Smooth muscle cell (in vitro differentiated cells): ENCODE results near the gene TULP1. TPM values are rescaled to one million over a fixed set of nuclear protein-coding genes. Genes with fewer than 3 reads are reported as not detected.

Source experiments
- DNase-seq: peaks from one replicate; lab custom pipeline; 2025; ENCODE audit not compliant: unreplicated experiment; lab: John Stamatoyannopoulos, UW
- H2AFZ ChIP-seq: fragments of 200-600 bp; sonication (generic); 2 replicates; pipeline ENCODE4 v1.6.0; 2016; ENCODE audit warnings: antibody characterized with exemption, low read depth, mild to moderate bottlenecking
- H3F3A ChIP-seq: fragments of 200-600 bp; sonication (generic); 2 replicates; pipeline ENCODE4 v1.6.0; 2017; ENCODE audit warnings: antibody characterized with exemption, low read depth
- H3K27ac ChIP-seq: fragments of 200-600 bp; sonication (generic); 2 replicates; pipeline ENCODE4 v1.5.1; 2016; ENCODE audit warnings: low read depth, mild to moderate bottlenecking
- H3K27me3 ChIP-seq: fragments of 200-600 bp; sonication (generic); 2 replicates; pipeline ENCODE4 v1.6.1; 2016; ENCODE audit warnings: low read depth, mild to moderate bottlenecking
- H3K36me3 ChIP-seq: fragments of 200-600 bp; sonication (generic); 2 replicates; pipeline ENCODE4 v1.5.1; 2016; ENCODE audit warnings: low read depth
- H3K4me1 ChIP-seq: fragments of 200-600 bp; sonication (generic); 2 replicates; pipeline ENCODE4 v1.5.1; 2016; ENCODE audit warnings: low read depth
- H3K4me2 ChIP-seq: fragments of 200-600 bp; sonication (generic); 2 replicates; pipeline ENCODE4 v1.6.0; 2016; ENCODE audit warnings: mild to moderate bottlenecking
- H3K4me3 ChIP-seq: fragments of 200-600 bp; sonication (generic); 2 replicates; pipeline ENCODE4 v1.5.1; 2016; ENCODE audit warnings: mild to moderate bottlenecking
- H3K79me2 ChIP-seq: fragments of 200-600 bp; sonication (generic); 2 replicates; pipeline ENCODE4 v1.6.0; 2016; ENCODE audit warnings: low read depth, mild to moderate bottlenecking
- H3K9ac ChIP-seq: fragments of 200-600 bp; sonication (generic); 2 replicates; pipeline ENCODE4 v1.6.0; 2016; ENCODE audit warnings: low read depth
- H3K9me3 ChIP-seq: fragments of 200-600 bp; sonication (generic); replicated peaks from 2 replicates; pipeline ENCODE4 v1.5.1; 2016; ENCODE audit warnings: low read depth
- H4K20me1 ChIP-seq: fragments of 200-600 bp; sonication (generic); 2 replicates; pipeline ENCODE4 v1.6.0; 2016; ENCODE audit warnings: low read depth
- CTCF ChIP-seq: fragments of 200-600 bp; sonication (generic); IDR thresholded peaks from 2 replicates; pipeline ENCODE4 v1.5.1; 2017; ENCODE audit warnings: borderline replicate concordance, mild to moderate bottlenecking, antibody characterized with exemption; ENCODE audit not compliant: insufficient read depth, poor library complexity, severe bottlenecking
- WGBS: methylation state at CpG from one replicate; pipeline ENCODE4 v1.1.7; 2016; ENCODE audit warnings: low lambda C conversion rate; 5-methylcytosine and 5-hydroxymethylcytosine counted together
- polyA plus RNA-seq: library from polyadenylated mRNA; unstranded; fragments of >200 nt; fragmentation: Nextera tagmentation; extraction: Ambion mirVana; gene quantifications from 2 replicates; pipeline ENCODE4 v1.2.1, GENCODE V29; 2016
- total RNA-seq: library from RNA; depleted of rRNA; stranded (reverse); fragments of >200 nt; gene quantifications from 2 replicates; pipeline ENCODE4 v1.2.3, GENCODE V29; 2014

TULP1 gene
- 0.31 TPM in 1 of 2 replicates, not detected in the other for total RNA-seq
- polyA plus RNA-seq: 0.26 and 0.78 TPM in 2 replicates

DNA sequence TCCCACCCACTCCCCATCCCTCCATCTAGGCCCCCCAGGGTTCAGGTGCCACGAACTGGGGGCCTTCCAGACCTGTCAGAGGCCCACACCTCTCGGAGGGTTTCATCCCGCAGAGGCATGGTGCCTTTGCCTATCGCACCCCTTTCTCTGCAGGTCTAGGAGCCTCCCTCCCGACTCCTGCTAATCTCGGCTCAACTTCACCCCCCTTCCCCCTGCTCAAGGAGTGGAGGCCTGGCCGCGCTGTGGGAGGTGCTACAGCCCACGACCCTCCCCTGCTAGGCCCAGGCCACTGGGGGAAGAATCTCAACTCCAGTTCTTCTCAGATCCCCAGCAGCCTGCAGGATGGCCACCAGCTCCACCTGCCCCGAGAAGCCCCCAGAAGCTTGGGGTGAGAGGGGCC, at the start of gene TULP1:
TSS of gene TULP1 (minus strand) at position 157 of the 400 bp plus-strand sequence. CDS start at position 119, 38 bp downstream.
- Histone ChIP-seq H3K9me3 (no peaks in the 10 kb centered on the region), H2AFZ (no peak within 1 kb of the TSS), H3K27me3 (no peaks in the 10 kb centered on the region), H3K4me1 (no peaks in the 10 kb centered on the region), H3F3A (no peaks in the 10 kb centered on the region), H3K9ac (no peak within 1 kb of the TSS), H3K4me3 (no peak within 1 kb of the TSS), H3K36me3 (no peaks in the 10 kb centered on the region), H3K27ac (no peak within 1 kb of the TSS), H4K20me1 (no peaks in the 10 kb centered on the region), H3K79me2 (no peaks in the 10 kb centered on the region), H3K4me2 (no peak within 1 kb of the TSS)
- 76% methylated on average over 9 of the region's 10 CpGs for WGBS
- DNase-seq: no peak
- TF ChIP-seq CTCF: no peak

- Histone ChIP-seq H3K9me3 (no peaks in the 10 kb centered on the region), H4K20me1 (no peaks in the 10 kb centered on the region), H3K36me3 (no peaks in the 10 kb centered on the region), H3K27me3 (no peaks in the 10 kb centered on the region), H3K9ac (no peak overlapping the region), H3K27ac (no peak overlapping the region), H3K79me2 (no peaks in the 10 kb centered on the region), H3K4me3 (no peak overlapping the region), H3F3A (no peaks in the 10 kb centered on the region), H3K4me1 (peaks cover 1% of the 10 kb centered on the region), H3K4me2 (no peak overlapping the region), H2AFZ (no peak overlapping the region)
- 54% methylated on average over 11 of the region's 11 CpGs for WGBS
- DNase-seq: no peak
- no peak for TF ChIP-seq CTCF
These were observed 49.4 kb upstream of the TULP1 start for GRCh38 chr6:35562060-35562459.

DNA sequence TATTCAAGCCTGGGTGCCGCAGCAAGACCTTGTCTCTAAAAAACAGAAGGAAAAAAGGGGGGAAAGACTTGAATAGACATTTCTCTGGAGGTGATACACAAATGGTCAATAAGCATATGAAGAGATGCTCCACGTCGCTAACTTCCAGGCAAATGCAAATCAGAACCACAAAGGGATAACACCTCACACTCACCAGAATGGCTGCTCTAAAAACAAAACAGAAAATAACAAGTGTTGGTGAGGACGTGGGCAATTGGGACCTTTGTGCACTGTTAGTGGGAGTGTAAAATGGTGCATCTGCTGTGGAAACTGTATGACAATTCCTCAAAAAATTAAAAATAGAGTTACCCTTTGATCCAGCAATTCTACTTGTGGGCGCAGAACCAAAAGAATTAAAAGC, 48.4 kb upstream of the TULP1 start:
- H3K4me1 ChIP-seq: no peaks in the 10 kb centered on the region
- WGBS: 65% methylated on average over 5 of the region's 5 CpGs
- H3K9ac ChIP-seq: no peak overlapping the region
- DNase-seq: no peak
- no peak overlapping the region for H2AFZ ChIP-seq
- H4K20me1 ChIP-seq: no peaks in the 10 kb centered on the region
- no peak overlapping the region for H3K27ac ChIP-seq
- H3K79me2 ChIP-seq: no peaks in the 10 kb centered on the region
- no peaks in the 10 kb centered on the region for H3F3A ChIP-seq
- TF ChIP-seq CTCF: no peak
- H3K9me3 ChIP-seq: no peaks in the 10 kb centered on the region
- H3K4me2 ChIP-seq: no peak overlapping the region
- H3K27me3 ChIP-seq: no peaks in the 10 kb centered on the region
- H3K4me3 ChIP-seq: no peak overlapping the region
- no peaks in the 10 kb centered on the region for H3K36me3 ChIP-seq

- Histone ChIP-seq H3K9ac (no peak overlapping the region), H3K4me2 (no peak overlapping the region), H3K36me3 (no peaks in the 10 kb centered on the region), H3K27me3 (no peaks in the 10 kb centered on the region), H3K27ac (no peak overlapping the region), H3K79me2 (no peaks in the 10 kb centered on the region), H3K4me3 (no peak overlapping the region), H4K20me1 (no peaks in the 10 kb centered on the region), H3F3A (no peaks in the 10 kb centered on the region), H2AFZ (no peak overlapping the region), H3K9me3 (no peaks in the 10 kb centered on the region), H3K4me1 (no peaks in the 10 kb centered on the region)
- WGBS: 92% methylated on average over 12 of the region's 12 CpGs
- no peak for TF ChIP-seq CTCF
- DNase-seq: no peak
These were observed 45.9 kb upstream of the TULP1 start for GRCh38 chr6:35558571-35558970.
